GM19438 (cell line): ENCODE results near the gene PSMB2.

ENCODE experiments used
- ATAC-seq: cut with Tn5 transposase; IDR thresholded peaks from one replicate; pipeline ENCODE4 v1.9.1; 2021; ENCODE audit warnings: low read depth; ENCODE audit not compliant: unreplicated experiment

Gene PSMB2

GRCh38 chr1:35558374-35559316 is 82.7 kb downstream of the PSMB2 start:
- ATAC-seq: no peak

- ATAC-seq: peak; percentile 84
Measured at GRCh38 chr1:35557611-35558373, 83.5 kb downstream of the PSMB2 start, which contains the start of gene NCDN. NCDN (plus strand) TSS chr1:35557799; CDS start chr1:35558191, 392 bp downstream.

- ATAC-seq: peak; percentile 83
Measured at GRCh38 chr1:35557118-35557610, 84.2 kb downstream of the PSMB2 start, which contains the start of gene KIAA0319L. KIAA0319L (minus strand) TSS chr1:35557403; CDS start chr1:35554491, 2,912 bp downstream.

GRCh38 chr1:35556484-35557117 is 84.7 kb downstream of the PSMB2 start:
- no peak for ATAC-seq

- ATAC-seq: no peak
Measured at GRCh38 chr1:35555601-35556477, 85.5 kb downstream of the PSMB2 start.

- ATAC-seq: no peak
Measured at GRCh38 chr1:35555212-35555584, 86.1 kb downstream of the PSMB2 start.

- no peak for ATAC-seq
Measured at GRCh38 chr1:35554266-35555211, 86.8 kb downstream of the PSMB2 start.

- ATAC-seq: no peak
Measured at GRCh38 chr1:35553851-35554250, 87.5 kb downstream of the PSMB2 start.
